Measurements from ENCODE around the gene C5orf15.
"Not testable (repeated sequence)": the region's sequence is repeated elsewhere in the genome, so short reads cannot be mapped to it uniquely, and the experiment has no call there.

Gene C5orf15

GRCh38 chr5:133935991-133936650 is 32.3 kb downstream of the C5orf15 start:
- DNase-seq, result not testable (repeated sequence)

GRCh38 chr5:133935667-133935940 is 32.8 kb downstream of the C5orf15 start:
- DNase-seq, result no peak

GRCh38 chr5:133934822-133935666 is 33.4 kb downstream of the C5orf15 start:
- peak in 1 of 2 experiments; percentile 22 for DNase-seq

- no peak for DNase-seq
These were observed 34.1 kb downstream of the C5orf15 start for GRCh38 chr5:133934311-133934710.

GRCh38 chr5:133933670-133934295 is 34.6 kb downstream of the C5orf15 start:
- no peak for DNase-seq

GRCh38 chr5:133933169-133933509 is 35.3 kb downstream of the C5orf15 start:
- DNase-seq, result no peak

- DNase-seq, result no peak
These were observed 35.8 kb downstream of the C5orf15 start for GRCh38 chr5:133932441-133933168.

GRCh38 chr5:133931546-133931945 is 36.9 kb downstream of the C5orf15 start:
- no peak for DNase-seq

GRCh38 chr5:133930813-133931090 is 37.7 kb downstream of the C5orf15 start:
- DNase-seq, result no peak

GRCh38 chr5:133930061-133930812 is 38.2 kb downstream of the C5orf15 start:
- DNase-seq, result no peak

GRCh38 chr5:133928587-133929393 is 39.6 kb downstream of the C5orf15 start:
- no peak for DNase-seq

GRCh38 chr5:133927300-133928180 is 40.9 kb downstream of the C5orf15 start:
- DNase-seq, result no peak

- DNase-seq, result peak; percentile 6 to 32
These were observed 41.7 kb downstream of the C5orf15 start for GRCh38 chr5:133926489-133927299.

- DNase-seq, result no peak
These were observed 42.4 kb downstream of the C5orf15 start for GRCh38 chr5:133925866-133926488.

- no peak for DNase-seq
These were observed 43.2 kb downstream of the C5orf15 start for GRCh38 chr5:133925269-133925668.

- no peak for DNase-seq
These were observed 44.1 kb downstream of the C5orf15 start for GRCh38 chr5:133924221-133924920.

GRCh38 chr5:133921979-133922378 is 46.4 kb downstream of the C5orf15 start:
- DNase-seq, result peak in 1 of 2 experiments; percentile 2

- DNase-seq, result no peak
These were observed 47.4 kb downstream of the C5orf15 start for GRCh38 chr5:133921069-133921468.
